HCT116 (cell line): ENCODE measurements around the gene POLR1A. TPM values are rescaled to one million over a fixed set of nuclear protein-coding genes. Genes with fewer than 3 reads are reported as not detected.
A peak's percentile ranks its signal among the peaks of the same experiment; 100 is the strongest.

Source experiments
- ATAC-seq: fragments of 200-7000 bp; cut with Tn5 transposase; 2 replicates; pipeline ENCODE4 v1.9.1; 2020; ENCODE audit warnings: mild to moderate bottlenecking, moderate library complexity
- BruUV-seq: library from RNA; stranded (reverse); fragments of 400-500 nt; replicated peaks from 2 replicates; lab custom pipeline; 2021; lab: Mats Ljungman, UMichigan
- CTCF ChIA-PET: fragments of 300-600 bp; sonication (Branson Sonifier 250); formaldehyde crosslinking; loops from one replicate; lab custom pipeline; 2021; ENCODE audit warnings: antibody characterized with exemption; lab: Charles Lee
- POLR2A ChIA-PET: fragments of 300-600, 350-600 bp; sonication (Branson Sonifier 250); formaldehyde crosslinking; loops from one replicate; lab custom pipeline; 2021; ENCODE audit warnings: antibody characterized with exemption; lab: Charles Lee
- RAD21 ChIA-PET, 2 experiments: fragments of 300-600 bp; sonication (Branson Sonifier 250); formaldehyde crosslinking; loops; one replicate each; lab custom pipeline; 2023; ENCODE audit warnings: low total read pairs in 2 of 2; ENCODE audit not compliant: uncharacterized antibody in 2 of 2, unreplicated experiment in 2 of 2, low non-redundant PET in 1 of 2; lab: Charles Lee
- DNase-seq: peaks from one replicate; pipeline ENCODE4 v3.0.0-alpha.2; 2010; ENCODE audit warnings: low read depth, low spot score
- H2AFZ ChIP-seq: fragments of 200-600 bp; shearing (Covaris generic), sonication (generic); 2 replicates; pipeline ENCODE4 v1.6.1; 2017; ENCODE audit warnings: low read depth, mixed run types, mixed read lengths, antibody characterized with exemption, low read length; ENCODE audit not compliant: poor library complexity, severe bottlenecking
- H3K27ac ChIP-seq: 2 replicates; pipeline ENCODE4 v1.5.1; 2012; ENCODE audit warnings: low read depth, low read length
- H3K27me3 ChIP-seq: fragments of 200-600 bp; sonication (generic); 2 replicates; pipeline ENCODE4 v1.6.1; 2016; ENCODE audit warnings: mixed run types, low read length, mixed read lengths; ENCODE audit not compliant: insufficient read depth
- H3K36me3 ChIP-seq, 2 experiments: fragments of 200-500 bp in 1 of 2; fragments of 200-600 bp in 1 of 2; sonication (Bioruptor generic) in 1 of 2; sonication (generic) in 1 of 2; 2 replicates each; pipeline versions ENCODE4 v1.5.1 to v1.6.1; 2014 to 2016; ENCODE audit warnings: low read length in 2 of 2, inconsistent platforms in 1 of 2, mixed read lengths in 1 of 2, mixed run types in 1 of 2; ENCODE audit not compliant: insufficient read depth in 2 of 2, control insufficient read depth in 1 of 2
- H3K4me1 ChIP-seq, 2 experiments: fragments of 200-600 bp in 1 of 2; sonication (generic) in 1 of 2; 2 replicates each; pipeline versions ENCODE4 v1.5.1 to v1.6.1; 2012 to 2017; ENCODE audit warnings: low read length in 2 of 2, inconsistent platforms in 1 of 2, mild to moderate bottlenecking in 1 of 2, mixed read lengths in 1 of 2, mixed run types in 1 of 2, moderate library complexity in 1 of 2; ENCODE audit not compliant: insufficient read depth in 2 of 2, control insufficient read depth in 1 of 2
- H3K4me2 ChIP-seq: fragments of 200-600 bp; sonication (generic); 2 replicates; pipeline ENCODE4 v1.6.1; 2017; ENCODE audit warnings: mixed run types, low read length, mixed read lengths
- H3K4me3 ChIP-seq, 2 experiments: fragments of 200-600 bp in 1 of 2; sonication (generic) in 1 of 2; replicated peaks in 1 of 2; 2 replicates each; pipeline ENCODE4 v1.5.1; 2011 to 2016; ENCODE audit warnings: low read length in 2 of 2, control low read depth in 1 of 2, low read depth in 1 of 2, mild to moderate bottlenecking in 1 of 2, mixed read lengths in 1 of 2, mixed run types in 1 of 2
- H3K79me2 ChIP-seq: fragments of 200-600 bp; sonication (generic); 2 replicates; pipeline ENCODE4 v1.6.1; 2017; ENCODE audit warnings: mild to moderate bottlenecking, mixed run types, low read length, moderate library complexity, mixed read lengths; ENCODE audit not compliant: insufficient read depth
- H3K9ac ChIP-seq: fragments of 200-600 bp; sonication (generic); 2 replicates; pipeline ENCODE4 v1.6.1; 2016; ENCODE audit warnings: low read length, mixed read lengths
- H3K9me2 ChIP-seq: fragments of 200-600 bp; sonication (generic), shearing (Covaris generic); 2 replicates; pipeline ENCODE4 v1.6.1; 2017; ENCODE audit warnings: mixed run types, mild to moderate bottlenecking, moderate library complexity; ENCODE audit not compliant: insufficient read depth
- H3K9me3 ChIP-seq, 2 experiments: fragments of 200-500 bp in 1 of 2; fragments of 200-600 bp in 1 of 2; sonication (Bioruptor generic) in 1 of 2; sonication (generic) in 1 of 2; 2 replicates each; pipeline ENCODE4 v1.6.1; 2014 to 2017; ENCODE audit warnings: low read length in 2 of 2, mixed read lengths in 2 of 2, inconsistent platforms in 1 of 2, low read depth in 1 of 2, mild to moderate bottlenecking in 1 of 2, mixed run types in 1 of 2, moderate library complexity in 1 of 2; ENCODE audit not compliant: control insufficient read depth in 1 of 2, insufficient read depth in 1 of 2
- H4K20me1 ChIP-seq: fragments of 200-600 bp; sonication (generic), shearing (Covaris generic); 2 replicates; pipeline ENCODE4 v1.6.1; 2017; ENCODE audit warnings: mixed run types, mild to moderate bottlenecking, moderate library complexity; ENCODE audit not compliant: insufficient read depth
- ATF3 ChIP-seq: IDR thresholded peaks from 2 replicates; pipeline ENCODE4 v1.6.1; 2012
- EGR1 ChIP-seq: IDR thresholded peaks from 2 replicates; pipeline ENCODE4 v1.6.1; 2012; ENCODE audit warnings: low read depth
- EZH2phosphoT487 ChIP-seq: fragments of 200-600 bp; IDR thresholded peaks from 2 replicates; pipeline ENCODE4 v1.6.1; 2018; ENCODE audit warnings: antibody characterized with exemption, borderline replicate concordance
- FOSL1 ChIP-seq: IDR thresholded peaks from 2 replicates; pipeline ENCODE4 v1.6.1; 2012; ENCODE audit warnings: low read depth
- POLR2A ChIP-seq: IDR thresholded peaks from 2 replicates; pipeline ENCODE4 v1.7.0; 2011; ENCODE audit warnings: borderline replicate concordance; ENCODE audit not compliant: insufficient read depth, insufficient read length; ENCODE audit errors: extremely low read depth
- POLR2AphosphoS5 ChIP-seq: IDR thresholded peaks from 2 replicates; pipeline ENCODE4 v1.6.1; 2011; ENCODE audit warnings: mild to moderate bottlenecking, low read depth, low read length, moderate library complexity
- RAD21 ChIP-seq: IDR thresholded peaks from 2 replicates; pipeline ENCODE4 v1.6.1; 2012; ENCODE audit warnings: low read depth, mild to moderate bottlenecking
- SRF ChIP-seq: IDR thresholded peaks from 2 replicates; pipeline ENCODE4 v1.6.1; 2012; ENCODE audit warnings: low read depth
- TCF7L2 ChIP-seq: IDR thresholded peaks from 2 replicates; pipeline ENCODE4 v1.7.0; 2011; ENCODE audit warnings: borderline replicate concordance, inconsistent platforms; ENCODE audit not compliant: insufficient read depth, insufficient read length; ENCODE audit errors: extremely low read depth
- YY1 ChIP-seq: IDR thresholded peaks from 2 replicates; pipeline ENCODE4 v1.6.1; 2011; ENCODE audit warnings: low read length, low read depth, moderate library complexity, mild to moderate bottlenecking; ENCODE audit not compliant: insufficient replicate concordance; ENCODE audit errors: extremely low read depth
- ZNF274 ChIP-seq: fragments of 200-500 bp; sonication (Bioruptor generic); IDR thresholded peaks from 2 replicates; pipeline ENCODE4 v1.6.1; 2014; ENCODE audit warnings: mild to moderate bottlenecking, low read depth, low read length, inconsistent platforms
- intact Hi-C: fragments of 100-400 bp; cut with micrococcal nuclease; formaldehyde crosslinking; loops from 2 replicates; pipeline ENCODE4 v1.10.0; 2022
- total RNA-seq: library from RNA; stranded (reverse); gene quantifications from one replicate; pipeline ENCODE4 v1.2.1, GENCODE V29; 2021; ENCODE audit not compliant: unreplicated experiment
- TF ChIP-seq, protein P1 (sequence below): IDR thresholded peaks from 2 replicates; pipeline ENCODE4 v1.6.1; 2011; ENCODE audit warnings: mild to moderate bottlenecking, low read length, moderate library complexity; ENCODE audit not compliant: insufficient replicate concordance; ENCODE audit errors: extremely low read depth

POLR1A gene
- total RNA-seq, 1 experiment from 2014 or later = 46.6 TPM

- no TSS peak for BruUV-seq
- peak; percentile 11; the same call in 1 of the 2 replicates for ATAC-seq
- intact Hi-C loops = loop anchor here (5.0 kb wide), 1 partner anchor 124 kb away; the partner anchor contains the start of gene ST3GAL5
Observed at GRCh38 chr2:86011449-86011941, 94.2 kb downstream of the POLR1A start.

More at GRCh38 chr2:86011449-86011941, 94.2 kb downstream of the POLR1A start:
- H3K9ac ChIP-seq = no peak overlapping the region
- peaks cover 9 to 17% of the 10 kb centered on the region in 2 experiments; a peak in 1 of 4 replicates for H3K9me3 ChIP-seq
- TF ChIP-seq, protein P1, sequence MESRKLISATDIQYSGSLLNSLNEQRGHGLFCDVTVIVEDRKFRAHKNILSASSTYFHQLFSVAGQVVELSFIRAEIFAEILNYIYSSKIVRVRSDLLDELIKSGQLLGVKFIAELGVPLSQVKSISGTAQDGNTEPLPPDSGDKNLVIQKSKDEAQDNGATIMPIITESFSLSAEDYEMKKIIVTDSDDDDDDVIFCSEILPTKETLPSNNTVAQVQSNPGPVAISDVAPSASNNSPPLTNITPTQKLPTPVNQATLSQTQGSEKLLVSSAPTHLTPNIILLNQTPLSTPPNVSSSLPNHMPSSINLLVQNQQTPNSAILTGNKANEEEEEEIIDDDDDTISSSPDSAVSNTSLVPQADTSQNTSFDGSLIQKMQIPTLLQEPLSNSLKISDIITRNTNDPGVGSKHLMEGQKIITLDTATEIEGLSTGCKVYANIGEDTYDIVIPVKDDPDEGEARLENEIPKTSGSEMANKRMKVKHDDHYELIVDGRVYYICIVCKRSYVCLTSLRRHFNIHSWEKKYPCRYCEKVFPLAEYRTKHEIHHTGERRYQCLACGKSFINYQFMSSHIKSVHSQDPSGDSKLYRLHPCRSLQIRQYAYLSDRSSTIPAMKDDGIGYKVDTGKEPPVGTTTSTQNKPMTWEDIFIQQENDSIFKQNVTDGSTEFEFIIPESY = no peak
- no peak for TF ChIP-seq TCF7L2
- TF ChIP-seq YY1 = no peak
- no peak for TF ChIP-seq EZH2phosphoT487
- no peak for TF ChIP-seq ZNF274
- TF ChIP-seq SRF = no peak
- TF ChIP-seq POLR2A = no peak
- no peak for TF ChIP-seq EGR1
- TF ChIP-seq ATF3 = no peak
- TF ChIP-seq RAD21 = no peak
- TF ChIP-seq POLR2AphosphoS5 = no peak
- TF ChIP-seq FOSL1 = no peak
- POLR2A ChIA-PET = no interaction called here
- H3K27ac ChIP-seq = no peak overlapping the region
- no peak overlapping the region for H2AFZ ChIP-seq
- no peaks in the 10 kb centered on the region for H3K27me3 ChIP-seq
- H3K4me3 ChIP-seq = no peak overlapping the region
- no peaks in the 10 kb centered on the region for H3K79me2 ChIP-seq
- RAD21 ChIA-PET = no interaction called here
- CTCF ChIA-PET = interaction anchor here (1.2 kb wide), 1 partner anchor 184 kb away, joined by 4 read pairs; no protein-coding TSS in a partner anchor
- H3K4me2 ChIP-seq = no peak overlapping the region
- no peak for DNase-seq
- H4K20me1 ChIP-seq = no peaks in the 10 kb centered on the region
- no peaks in the 10 kb centered on the region for H3K4me1 ChIP-seq
- no peaks in the 10 kb centered on the region for H3K9me2 ChIP-seq
- no peaks in the 10 kb centered on the region for H3K36me3 ChIP-seq
